Aorta (tissue), 5 donors: ENCODE measurements around the gene CCDC116. TPM values are rescaled to one million over a fixed set of nuclear protein-coding genes. Genes with fewer than 3 reads are reported as not detected.
"Not testable (repeated sequence)": the region's sequence is repeated elsewhere in the genome, so short reads cannot be mapped to it uniquely, and the experiment has no call there.

ENCODE experiments used
- ATAC-seq: fragments of 200-7000 bp; cut with Tn5 transposase; one replicate; pipeline ENCODE4 v1.9.1; 2022; ENCODE audit warnings: moderate library complexity; ENCODE audit not compliant: low FRiP score
- DNase-seq, 2 donors: peaks; one replicate each; pipeline ENCODE4 v3.0.0-alpha.2; 2020
- H3K27ac ChIP-seq, 2 donors: one replicate each; pipeline ENCODE4 v1.5.1; 2013; ENCODE audit warnings: low read length in 2 of 2, mild to moderate bottlenecking in 2 of 2, moderate library complexity in 2 of 2, control low read depth in 1 of 2, inconsistent platforms in 1 of 2, low read depth in 1 of 2
- H3K27me3 ChIP-seq, 2 donors: one replicate each; pipeline ENCODE4 v1.6.1; 2013; ENCODE audit warnings: control low read depth in 1 of 2, low read length in 1 of 2, mild to moderate bottlenecking in 1 of 2, moderate library complexity in 1 of 2; ENCODE audit not compliant: insufficient read depth in 2 of 2, control insufficient read depth in 1 of 2
- H3K36me3 ChIP-seq, 2 donors: one replicate each; pipeline ENCODE4 v1.6.1; 2013; ENCODE audit warnings: control low read depth in 1 of 2, low read length in 1 of 2, mild to moderate bottlenecking in 1 of 2; ENCODE audit not compliant: insufficient read depth in 2 of 2, control insufficient read depth in 1 of 2
- H3K4me1 ChIP-seq, 2 donors: one replicate each; pipeline ENCODE4 v1.6.1; 2013; ENCODE audit warnings: low read length in 2 of 2, control low read depth in 1 of 2, mild to moderate bottlenecking in 1 of 2, moderate library complexity in 1 of 2; ENCODE audit not compliant: insufficient read depth in 2 of 2, control insufficient read depth in 1 of 2
- H3K4me3 ChIP-seq, 2 donors: one replicate each; pipeline ENCODE4 v1.5.1; 2013; ENCODE audit warnings: low read length in 2 of 2, control low read depth in 1 of 2, mild to moderate bottlenecking in 1 of 2
- H3K9me3 ChIP-seq: one replicate; pipeline ENCODE4 v1.6.1; 2013; ENCODE audit warnings: mild to moderate bottlenecking, low read length; ENCODE audit not compliant: control insufficient read depth
- WGBS, 2 donors: extraction: QIAGEN DNeasy Blood & Tissue Kit; methylation state at CpG; one replicate each; pipeline ENCODE4 v1.1.7; 2013; 5-methylcytosine and 5-hydroxymethylcytosine counted together
- intact Hi-C, 2 donors: fragments of 100-400 bp; cut with DNase I; formaldehyde crosslinking; loops; one replicate each; pipeline versions ENCODE4 v1.14.2 to v1.15.0; 2022
- polyA plus RNA-seq, 2 donors: library from polyadenylated mRNA; stranded (reverse); fragments of 200-250 nt; gene quantifications; one replicate each; pipeline ENCODE4 v1.2.3, GENCODE V29; 2013
- total RNA-seq, 2 donors: library from RNA; stranded (reverse); fragmentation: NEBNext Ultra II Directional; extraction: Animal tissue kit (Norgen Biotek cat#: 25700); gene quantifications; one replicate each; pipeline ENCODE4 v1.2.1, GENCODE V29; 2021
- donor health status: healthy with polysubstance abuse.
- donor health status: Bipolar disorder and iron deficiency.
- donor health status: DM: no; HTN: no; CAD: no.
- donor health status: DM: no; HTN: no; CAD: no.
- donor health status: DM: yes; HTN: yes; CAD: no.

CCDC116 gene
- total and polyA plus RNA-seq, 4 donors, result 1.0 to 2.5 (median 1.8) TPM; not detected in 1

DNA sequence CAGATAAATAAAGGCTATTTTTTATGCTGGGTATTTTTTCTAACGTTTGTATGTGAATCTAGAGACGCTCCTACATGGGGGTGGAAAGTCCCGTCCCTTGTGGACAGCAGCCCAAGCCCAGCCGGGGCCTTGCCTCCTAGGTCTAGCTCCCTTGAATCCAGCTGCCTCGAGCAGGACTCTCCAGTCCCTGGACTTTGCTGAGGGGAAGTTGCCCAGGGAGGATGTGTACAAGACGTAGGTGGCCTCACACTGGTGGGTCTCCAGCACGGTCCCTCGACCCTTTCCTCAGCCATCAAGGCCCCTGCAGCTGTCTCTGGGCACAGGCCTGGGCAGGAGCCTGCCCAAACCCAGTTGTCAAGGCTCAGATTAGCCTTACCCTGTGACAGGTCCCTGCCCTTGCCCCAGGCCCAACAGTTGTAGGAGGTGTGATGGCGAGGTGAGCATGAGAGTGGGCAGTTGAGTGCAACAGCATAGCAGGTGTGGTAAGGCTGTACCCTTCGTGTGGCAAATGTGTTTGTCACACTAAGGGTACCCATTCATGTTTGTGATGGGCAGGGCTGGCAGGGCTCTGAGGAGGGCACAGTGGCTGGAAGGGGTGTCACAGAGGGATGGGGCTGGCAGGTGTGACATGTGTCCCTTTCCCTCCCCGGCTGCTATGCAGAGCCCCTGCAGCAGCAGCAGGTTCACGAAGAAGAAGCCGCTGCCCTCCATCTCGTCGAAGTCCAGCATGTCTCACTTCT, 3.4 kb downstream of the CCDC116 start:
- ATAC-seq (no peak), DNase-seq (no peak)
- no peaks in the 10 kb centered on the region for H3K9me3 ChIP-seq
- no peaks in the 10 kb centered on the region for H3K36me3 ChIP-seq
- no peaks in the 10 kb centered on the region for H3K27me3 ChIP-seq
- 87 to 91% methylated on average over 14 to 15 of the region's 15 CpGs for WGBS, 2 donors
- H3K4me1 ChIP-seq, result no peaks in the 10 kb centered on the region
- no peak overlapping the region for H3K4me3 ChIP-seq
- intact Hi-C loops, result no loop called here
- H3K27ac ChIP-seq, result no peak overlapping the region

DNA sequence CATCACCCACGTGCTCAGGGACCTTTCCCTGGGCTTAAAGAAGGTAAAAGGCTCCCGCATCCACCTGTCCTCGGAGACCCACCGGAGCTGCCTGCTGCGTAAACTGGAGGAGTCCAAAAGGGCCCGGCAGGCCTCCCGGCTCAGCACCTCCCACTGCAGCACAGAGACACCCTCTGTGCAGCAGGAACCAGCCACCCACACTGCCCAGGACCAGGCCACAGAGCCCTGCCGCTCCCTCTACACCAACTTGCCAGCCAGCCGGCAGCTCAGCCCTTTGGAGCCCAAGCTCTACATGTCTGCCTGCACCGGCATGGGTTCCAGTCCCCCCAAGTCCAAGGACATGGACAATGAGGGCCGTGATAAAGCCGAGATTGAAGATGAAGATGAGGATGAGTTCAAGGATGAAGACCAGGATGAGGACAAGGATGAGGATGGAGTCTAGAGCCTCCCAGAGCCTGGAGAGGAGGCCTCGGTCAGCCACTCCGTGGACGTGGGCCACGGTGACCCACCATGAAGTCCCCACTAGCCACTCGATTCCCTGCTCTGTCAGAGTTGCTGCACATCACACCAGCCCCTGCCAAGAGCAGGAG, 4.2 kb downstream of the CCDC116 start:
- H3K4me3 ChIP-seq, result no peak overlapping the region
- ATAC-seq, result no peak
- 94 to 95% methylated on average over 17 of the region's 17 CpGs for WGBS, 2 donors
- intact Hi-C loops, result no loop called here
- no peaks in the 10 kb centered on the region for H3K36me3 ChIP-seq
- no peak overlapping the region for H3K27ac ChIP-seq
- DNase-seq, result no peak
- no peaks in the 10 kb centered on the region for H3K27me3 ChIP-seq
- H3K9me3 ChIP-seq, result no peaks in the 10 kb centered on the region
- no peaks in the 10 kb centered on the region for H3K4me1 ChIP-seq

GRCh38 chr22:21637450-21637849, 4.9 kb downstream of the CCDC116 start:
- H3K9me3 ChIP-seq, H3K36me3 ChIP-seq, H3K27me3 ChIP-seq, DNase-seq, ATAC-seq, H3K4me1 ChIP-seq, H3K4me3 ChIP-seq, H3K27ac ChIP-seq, intact Hi-C loops: not testable (repeated sequence)
- WGBS, 2 donors, result 89% methylated on average over 2 of the region's 2 CpGs

- no peak for ATAC-seq
- Histone ChIP-seq H3K36me3 (no peaks in the 10 kb centered on the region), H3K9me3 (no peaks in the 10 kb centered on the region), H3K27ac (no peak overlapping the region), H3K27me3 (no peaks in the 10 kb centered on the region), H3K4me3 (no peak overlapping the region), H3K4me1 (no peaks in the 10 kb centered on the region)
- intact Hi-C loops, result no loop called here
- 87 to 90% methylated on average over 4 of the region's 4 CpGs for WGBS, 2 donors
- no peak for DNase-seq
Measured at GRCh38 chr22:21639359-21639758, 6.8 kb downstream of the CCDC116 start.

GRCh38 chr22:21640810-21641209, 8.2 kb downstream of the CCDC116 start:
- ATAC-seq (no peak), DNase-seq (no peak)
- Histone ChIP-seq H3K36me3 (no peaks in the 10 kb centered on the region), H3K27ac (no peak overlapping the region), H3K4me1 (no peaks in the 10 kb centered on the region), H3K9me3 (no peaks in the 10 kb centered on the region), H3K27me3 (no peaks in the 10 kb centered on the region), H3K4me3 (no peak overlapping the region)
- intact Hi-C loops, result no loop called here
- WGBS, 2 donors, result 83 to 92% methylated on average over 5 of the region's 5 CpGs

DNA sequence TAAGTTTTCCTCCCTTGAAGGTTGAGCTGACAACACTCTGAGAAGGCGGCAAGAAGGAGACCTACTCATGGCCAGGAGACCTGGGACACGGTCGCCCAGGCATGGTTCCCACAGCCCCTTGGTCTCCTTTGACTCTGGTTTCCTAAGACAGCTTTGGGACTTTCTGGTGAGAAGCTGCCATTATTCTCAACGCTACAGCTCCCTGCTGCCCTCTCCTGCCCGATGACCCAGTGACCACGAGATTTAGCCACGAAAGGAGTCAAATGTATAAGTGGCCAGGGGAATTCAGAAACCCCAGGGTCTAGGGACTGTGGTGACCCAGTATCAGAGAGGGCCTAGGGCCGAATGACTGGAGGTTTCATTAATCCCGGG, 8.8 kb downstream of the CCDC116 start:
- DNase-seq, result peak in 1 of 2 donors; percentile 71
- no peaks in the 10 kb centered on the region for H3K36me3 ChIP-seq
- WGBS, 2 donors, result 4 to 6% methylated on average over 9 of the region's 9 CpGs
- no peaks in the 10 kb centered on the region for H3K27me3 ChIP-seq
- peak overlapping the region in 1 of 2 donors; percentile 58 for H3K27ac ChIP-seq
- H3K4me3 ChIP-seq, result peak overlapping the region; percentile 23 to 30
- ATAC-seq, result peak; percentile 50
- intact Hi-C loops, result no loop called here
- no peaks in the 10 kb centered on the region for H3K4me1 ChIP-seq
- H3K9me3 ChIP-seq, result no peaks in the 10 kb centered on the region

DNA sequence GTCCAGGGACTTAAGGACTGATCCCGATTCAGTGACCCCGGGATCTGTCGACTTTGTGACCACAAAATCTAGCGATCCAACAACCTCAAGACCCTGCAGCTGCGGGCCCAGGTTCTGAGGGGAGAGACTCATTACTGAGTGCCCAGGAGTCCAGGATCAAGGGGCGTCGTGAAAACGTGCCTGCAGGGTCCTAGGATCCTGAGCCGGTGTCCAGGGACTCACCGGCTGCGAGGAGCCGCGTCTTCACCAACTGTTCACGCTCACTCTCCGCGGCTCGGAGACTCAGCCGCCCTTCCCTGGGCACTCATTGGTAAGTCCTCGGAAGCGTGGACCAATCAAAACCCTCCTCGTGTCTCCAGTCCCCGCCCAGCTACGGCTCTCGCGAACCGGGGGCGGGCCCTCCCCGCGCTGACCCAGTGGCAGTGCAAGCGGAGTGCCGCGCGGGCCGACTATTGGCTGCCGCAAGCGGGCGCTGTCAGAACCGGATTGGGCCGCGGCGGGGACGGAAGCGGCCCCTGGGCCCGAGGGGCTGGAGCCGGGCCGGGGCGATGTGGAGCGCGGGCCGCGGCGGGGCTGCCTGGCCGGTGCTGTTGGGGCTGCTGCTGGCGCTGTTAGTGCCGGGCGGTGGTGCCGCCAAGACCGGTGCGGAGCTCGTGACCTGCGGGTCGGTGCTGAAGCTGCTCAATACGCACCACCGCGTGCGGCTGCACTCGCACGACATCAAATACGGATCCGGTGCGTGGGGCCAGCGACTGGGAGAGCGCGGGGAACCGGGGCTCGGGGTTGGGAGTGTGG, 9.4 kb downstream of the CCDC116 start, which contains the start of gene SDF2L1:
Gene SDF2L1 (plus strand): TSS at position 514 of the 795 bp plus-strand sequence. CDS start 35 bp downstream, at position 549.
- DNase-seq (peak; percentile 99), ATAC-seq (peak; percentile 99)
- Histone ChIP-seq H3K4me3 (peak within 1 kb of the TSS; percentile 32 to 58), H3K4me1 (no peaks in the 10 kb centered on the region), H3K27me3 (no peaks in the 10 kb centered on the region), H3K27ac (peak within 1 kb of the TSS in 1 of 2 donors; percentile 58), H3K36me3 (no peaks in the 10 kb centered on the region), H3K9me3 (no peaks in the 10 kb centered on the region)
- 1% methylated on average over 75 to 76 of the region's 76 CpGs for WGBS, 2 donors
- intact Hi-C loops, result no loop called here

DNA sequence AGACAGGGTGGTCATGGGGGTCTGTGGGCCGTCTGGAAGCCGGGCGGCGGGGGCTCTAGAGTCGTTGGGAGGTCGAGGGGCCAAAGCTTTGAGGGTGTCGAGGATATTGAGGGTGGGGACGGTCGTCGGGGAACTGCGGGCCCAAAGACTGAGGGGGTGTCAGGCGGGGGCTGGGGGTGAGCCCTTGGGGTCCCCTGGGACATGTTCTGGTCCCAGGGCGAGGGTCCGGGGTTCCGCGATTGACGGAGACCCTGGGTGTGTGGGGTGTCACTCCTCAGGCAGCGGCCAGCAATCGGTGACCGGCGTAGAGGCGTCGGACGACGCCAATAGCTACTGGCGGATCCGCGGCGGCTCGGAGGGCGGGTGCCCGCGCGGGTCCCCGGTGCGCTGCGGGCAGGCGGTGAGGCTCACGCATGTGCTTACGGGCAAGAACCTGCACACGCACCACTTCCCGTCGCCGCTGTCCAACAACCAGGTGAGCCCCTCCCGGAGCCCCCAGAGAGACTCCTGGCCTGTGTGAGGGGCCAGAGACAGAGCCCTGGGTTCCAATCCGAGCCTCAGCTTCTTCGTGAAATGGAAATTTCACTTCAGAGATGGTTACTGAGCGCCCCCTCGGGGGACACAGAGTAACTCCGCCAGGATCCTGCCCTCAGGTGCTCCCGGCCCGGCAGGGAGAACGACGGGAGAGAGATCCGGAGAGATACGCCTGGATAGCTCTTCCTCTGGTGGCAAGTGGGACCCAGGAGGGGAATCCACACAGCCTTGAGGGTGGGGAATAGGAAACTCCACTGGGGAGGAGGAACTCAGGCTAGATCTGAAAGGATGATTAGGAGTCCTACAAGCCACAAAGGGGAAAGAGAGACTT, 10.3 kb downstream of the CCDC116 start:
- Histone ChIP-seq H3K36me3 (no peaks in the 10 kb centered on the region), H3K4me3 (peak overlapping the region; percentile 32 to 58), H3K27me3 (no peaks in the 10 kb centered on the region), H3K9me3 (no peaks in the 10 kb centered on the region), H3K27ac (no peak overlapping the region), H3K4me1 (no peaks in the 10 kb centered on the region)
- peak; percentile 21 for ATAC-seq
- WGBS, 2 donors, result 1 to 2% methylated on average over 55 to 56 of the region's 56 CpGs
- intact Hi-C loops, result no loop called here
- peak in 1 of 2 donors; percentile 66 for DNase-seq
